Measurements from ENCODE around the gene ADAMTS5.

Gene ADAMTS5

GRCh38 chr21:26948194-26948593 lies 18.7 kb downstream of the ADAMTS5 start:
- DNase-seq (ENCODE audit: low read depth in 2 of 2), result no peak

- no peak for DNase-seq (ENCODE audit: low read depth in 2 of 2)
Measured at GRCh38 chr21:26946744-26947446, 20.0 kb downstream of the ADAMTS5 start.

GRCh38 chr21:26945916-26946675 lies 20.8 kb downstream of the ADAMTS5 start:
- DNase-seq (ENCODE audit: low read depth in 2 of 2), result no peak

- DNase-seq (ENCODE audit: low read depth in 2 of 2), result no peak
Measured at GRCh38 chr21:26943921-26944320, 23.0 kb downstream of the ADAMTS5 start.

- DNase-seq (ENCODE audit: low read depth in 2 of 2), result no peak
Measured at GRCh38 chr21:26941421-26941820, 25.5 kb downstream of the ADAMTS5 start.

- no peak for DNase-seq (ENCODE audit: low read depth in 2 of 2)
Measured at GRCh38 chr21:26939601-26940111, 27.2 kb downstream of the ADAMTS5 start.

- DNase-seq (ENCODE audit: low read depth in 2 of 2), result no peak
Measured at GRCh38 chr21:26936641-26937040, 30.2 kb downstream of the ADAMTS5 start.

GRCh38 chr21:26935977-26936376 lies 30.9 kb downstream of the ADAMTS5 start:
- DNase-seq (ENCODE audit: low read depth in 2 of 2), result no peak

GRCh38 chr21:26934383-26934782 lies 32.5 kb downstream of the ADAMTS5 start:
- no peak for DNase-seq (ENCODE audit: low read depth in 2 of 2)

GRCh38 chr21:26933448-26933847 lies 33.4 kb downstream of the ADAMTS5 start:
- DNase-seq (ENCODE audit: low read depth in 2 of 2), result no peak

GRCh38 chr21:26925636-26926035 lies 41.3 kb downstream of the ADAMTS5 start:
- no peak for DNase-seq (ENCODE audit: low read depth in 2 of 2)

GRCh38 chr21:26925122-26925521 lies 41.8 kb downstream of the ADAMTS5 start:
- DNase-seq (ENCODE audit: low read depth in 2 of 2), result no peak

- DNase-seq (ENCODE audit: low read depth in 2 of 2), result no peak
Measured at GRCh38 chr21:26923986-26924385, 42.9 kb downstream of the ADAMTS5 start.

- DNase-seq (ENCODE audit: low read depth in 2 of 2), result no peak
Measured at GRCh38 chr21:26920055-26920454, 46.8 kb downstream of the ADAMTS5 start.

GRCh38 chr21:26918323-26919079 lies 48.4 kb downstream of the ADAMTS5 start:
- no peak for DNase-seq (ENCODE audit: low read depth in 2 of 2)

GRCh38 chr21:26916799-26917198 lies 50.1 kb downstream of the ADAMTS5 start:
- no peak for DNase-seq (ENCODE audit: low read depth in 2 of 2)

GRCh38 chr21:26914557-26914956 lies 52.3 kb downstream of the ADAMTS5 start:
- DNase-seq (ENCODE audit: low read depth in 2 of 2), result no peak

- no peak for DNase-seq (ENCODE audit: low read depth in 2 of 2)
Measured at GRCh38 chr21:26912466-26912865, 54.4 kb downstream of the ADAMTS5 start.

- DNase-seq (ENCODE audit: low read depth in 2 of 2), result no peak
Measured at GRCh38 chr21:26909972-26910371, 56.9 kb downstream of the ADAMTS5 start.

GRCh38 chr21:26900980-26901379 lies 65.9 kb downstream of the ADAMTS5 start:
- DNase-seq (ENCODE audit: low read depth in 2 of 2), result no peak

GRCh38 chr21:26892151-26892550 lies 74.7 kb downstream of the ADAMTS5 start:
- no peak for DNase-seq (ENCODE audit: low read depth in 2 of 2)

GRCh38 chr21:26888931-26889330 lies 78.0 kb downstream of the ADAMTS5 start:
- DNase-seq (ENCODE audit: low read depth in 2 of 2), result no peak

All from stimulated activated CD8-positive, alpha-beta memory T cell treated with anti-CD3 and anti-CD28 coated beads, Interleukin-7, amount 100 ng/mL, for 1 hour (primary cell).